Measurements from ENCODE around the gene MKNK1.

DNA sequence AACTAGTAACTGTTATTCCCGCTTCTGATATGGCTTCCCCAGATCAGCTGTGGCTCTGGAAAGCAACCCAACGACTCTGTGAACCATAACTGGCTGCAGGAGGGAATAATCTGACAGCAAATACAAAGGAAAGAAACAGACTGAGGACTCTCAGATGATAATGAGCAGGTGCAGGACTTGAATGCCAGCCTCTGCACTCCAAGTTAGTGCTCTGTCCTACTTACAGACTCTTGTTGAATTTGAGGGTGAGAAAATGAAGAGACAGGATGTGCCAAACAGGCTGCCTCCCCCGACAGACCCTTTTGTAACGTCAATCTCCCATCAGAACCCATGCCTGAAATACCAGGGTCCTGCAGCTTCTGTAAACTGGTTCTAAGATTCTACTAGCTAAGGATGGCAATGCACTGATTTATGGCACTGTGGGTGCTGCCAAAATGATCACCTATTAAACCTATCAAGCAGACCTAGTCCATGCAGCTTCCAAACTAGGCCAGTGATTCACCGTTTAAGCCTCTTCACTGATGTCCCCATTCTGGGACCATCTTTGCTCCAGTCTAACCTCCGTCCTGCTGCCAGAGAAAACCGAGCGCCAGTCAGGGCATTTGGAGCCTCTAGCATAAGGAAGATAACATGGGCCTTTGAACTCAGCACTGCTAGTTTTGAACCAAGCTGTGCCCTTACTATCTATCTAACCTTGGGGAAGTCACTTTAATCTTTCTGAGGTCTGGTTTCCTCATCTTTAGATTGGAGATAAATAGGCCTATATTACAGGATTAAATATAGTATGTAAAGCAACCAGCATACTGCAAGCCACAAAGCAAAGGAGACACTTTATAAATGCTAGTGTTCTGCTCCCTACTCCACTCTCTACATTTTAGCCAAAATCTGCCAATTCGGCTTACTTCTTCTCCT, 4.8 kb downstream of the MKNK1 start:
- TF ChIP-seq, protein P1, sequence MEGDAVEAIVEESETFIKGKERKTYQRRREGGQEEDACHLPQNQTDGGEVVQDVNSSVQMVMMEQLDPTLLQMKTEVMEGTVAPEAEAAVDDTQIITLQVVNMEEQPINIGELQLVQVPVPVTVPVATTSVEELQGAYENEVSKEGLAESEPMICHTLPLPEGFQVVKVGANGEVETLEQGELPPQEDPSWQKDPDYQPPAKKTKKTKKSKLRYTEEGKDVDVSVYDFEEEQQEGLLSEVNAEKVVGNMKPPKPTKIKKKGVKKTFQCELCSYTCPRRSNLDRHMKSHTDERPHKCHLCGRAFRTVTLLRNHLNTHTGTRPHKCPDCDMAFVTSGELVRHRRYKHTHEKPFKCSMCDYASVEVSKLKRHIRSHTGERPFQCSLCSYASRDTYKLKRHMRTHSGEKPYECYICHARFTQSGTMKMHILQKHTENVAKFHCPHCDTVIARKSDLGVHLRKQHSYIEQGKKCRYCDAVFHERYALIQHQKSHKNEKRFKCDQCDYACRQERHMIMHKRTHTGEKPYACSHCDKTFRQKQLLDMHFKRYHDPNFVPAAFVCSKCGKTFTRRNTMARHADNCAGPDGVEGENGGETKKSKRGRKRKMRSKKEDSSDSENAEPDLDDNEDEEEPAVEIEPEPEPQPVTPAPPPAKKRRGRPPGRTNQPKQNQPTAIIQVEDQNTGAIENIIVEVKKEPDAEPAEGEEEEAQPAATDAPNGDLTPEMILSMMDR (IDR thresholded peaks at IDR 0.05; ENCODE audit: insufficient read depth, low read length): no peak
- TF ChIP-seq POLR2AphosphoS5 (IDR thresholded peaks at IDR 0.05; ENCODE audit: low read depth) (no peak), GABPA (IDR thresholded peaks at IDR 0.05; ENCODE audit: low read depth) (no peak)
- TF ChIP-seq, protein P2, sequence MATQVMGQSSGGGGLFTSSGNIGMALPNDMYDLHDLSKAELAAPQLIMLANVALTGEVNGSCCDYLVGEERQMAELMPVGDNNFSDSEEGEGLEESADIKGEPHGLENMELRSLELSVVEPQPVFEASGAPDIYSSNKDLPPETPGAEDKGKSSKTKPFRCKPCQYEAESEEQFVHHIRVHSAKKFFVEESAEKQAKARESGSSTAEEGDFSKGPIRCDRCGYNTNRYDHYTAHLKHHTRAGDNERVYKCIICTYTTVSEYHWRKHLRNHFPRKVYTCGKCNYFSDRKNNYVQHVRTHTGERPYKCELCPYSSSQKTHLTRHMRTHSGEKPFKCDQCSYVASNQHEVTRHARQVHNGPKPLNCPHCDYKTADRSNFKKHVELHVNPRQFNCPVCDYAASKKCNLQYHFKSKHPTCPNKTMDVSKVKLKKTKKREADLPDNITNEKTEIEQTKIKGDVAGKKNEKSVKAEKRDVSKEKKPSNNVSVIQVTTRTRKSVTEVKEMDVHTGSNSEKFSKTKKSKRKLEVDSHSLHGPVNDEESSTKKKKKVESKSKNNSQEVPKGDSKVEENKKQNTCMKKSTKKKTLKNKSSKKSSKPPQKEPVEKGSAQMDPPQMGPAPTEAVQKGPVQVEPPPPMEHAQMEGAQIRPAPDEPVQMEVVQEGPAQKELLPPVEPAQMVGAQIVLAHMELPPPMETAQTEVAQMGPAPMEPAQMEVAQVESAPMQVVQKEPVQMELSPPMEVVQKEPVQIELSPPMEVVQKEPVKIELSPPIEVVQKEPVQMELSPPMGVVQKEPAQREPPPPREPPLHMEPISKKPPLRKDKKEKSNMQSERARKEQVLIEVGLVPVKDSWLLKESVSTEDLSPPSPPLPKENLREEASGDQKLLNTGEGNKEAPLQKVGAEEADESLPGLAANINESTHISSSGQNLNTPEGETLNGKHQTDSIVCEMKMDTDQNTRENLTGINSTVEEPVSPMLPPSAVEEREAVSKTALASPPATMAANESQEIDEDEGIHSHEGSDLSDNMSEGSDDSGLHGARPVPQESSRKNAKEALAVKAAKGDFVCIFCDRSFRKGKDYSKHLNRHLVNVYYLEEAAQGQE (IDR thresholded peaks at IDR 0.05; ENCODE audit: insufficient replicate concordance, low read depth): no peak

Measured in HL-60 (cell line).